Cerebellar cortex (tissue), 1 donor: ENCODE results near the gene KRTAP9-1.
"Not testable (repeated sequence)": the region's sequence is repeated elsewhere in the genome, so short reads cannot be mapped to it uniquely, and the experiment has no call there.

ENCODE experiments used
- DNase-seq: peaks from one replicate; pipeline ENCODE4 v3.0.0-alpha.2; 2015; ENCODE audit warnings: low spot score

KRTAP9-1 gene, protein sequence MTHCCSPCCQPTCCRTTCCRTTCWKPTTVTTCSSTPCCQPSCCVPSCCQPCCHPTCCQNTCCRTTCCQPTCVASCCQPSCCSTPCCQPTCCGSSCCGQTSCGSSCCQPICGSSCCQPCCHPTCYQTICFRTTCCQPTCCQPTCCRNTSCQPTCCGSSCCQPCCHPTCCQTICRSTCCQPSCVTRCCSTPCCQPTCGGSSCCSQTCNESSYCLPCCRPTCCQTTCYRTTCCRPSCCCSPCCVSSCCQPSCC

DNA sequence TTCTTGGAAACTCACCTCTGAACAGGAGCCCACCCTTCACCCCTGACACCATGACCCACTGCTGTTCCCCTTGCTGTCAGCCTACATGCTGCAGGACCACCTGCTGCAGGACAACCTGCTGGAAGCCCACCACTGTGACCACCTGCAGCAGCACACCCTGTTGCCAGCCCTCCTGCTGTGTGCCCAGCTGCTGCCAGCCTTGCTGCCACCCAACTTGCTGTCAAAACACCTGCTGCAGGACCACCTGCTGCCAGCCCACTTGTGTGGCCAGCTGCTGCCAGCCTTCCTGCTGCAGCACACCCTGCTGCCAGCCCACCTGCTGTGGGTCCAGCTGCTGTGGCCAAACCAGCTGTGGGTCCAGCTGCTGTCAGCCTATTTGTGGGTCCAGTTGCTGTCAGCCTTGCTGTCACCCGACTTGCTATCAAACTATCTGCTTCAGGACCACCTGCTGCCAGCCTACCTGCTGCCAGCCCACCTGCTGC is at the start of gene KRTAP9-1:
TSS of gene KRTAP9-1 (plus strand) at position 51 of the 482 bp plus-strand sequence. CDS start at position 51, 0 bp downstream.
- DNase-seq: not testable (repeated sequence)

DNA sequence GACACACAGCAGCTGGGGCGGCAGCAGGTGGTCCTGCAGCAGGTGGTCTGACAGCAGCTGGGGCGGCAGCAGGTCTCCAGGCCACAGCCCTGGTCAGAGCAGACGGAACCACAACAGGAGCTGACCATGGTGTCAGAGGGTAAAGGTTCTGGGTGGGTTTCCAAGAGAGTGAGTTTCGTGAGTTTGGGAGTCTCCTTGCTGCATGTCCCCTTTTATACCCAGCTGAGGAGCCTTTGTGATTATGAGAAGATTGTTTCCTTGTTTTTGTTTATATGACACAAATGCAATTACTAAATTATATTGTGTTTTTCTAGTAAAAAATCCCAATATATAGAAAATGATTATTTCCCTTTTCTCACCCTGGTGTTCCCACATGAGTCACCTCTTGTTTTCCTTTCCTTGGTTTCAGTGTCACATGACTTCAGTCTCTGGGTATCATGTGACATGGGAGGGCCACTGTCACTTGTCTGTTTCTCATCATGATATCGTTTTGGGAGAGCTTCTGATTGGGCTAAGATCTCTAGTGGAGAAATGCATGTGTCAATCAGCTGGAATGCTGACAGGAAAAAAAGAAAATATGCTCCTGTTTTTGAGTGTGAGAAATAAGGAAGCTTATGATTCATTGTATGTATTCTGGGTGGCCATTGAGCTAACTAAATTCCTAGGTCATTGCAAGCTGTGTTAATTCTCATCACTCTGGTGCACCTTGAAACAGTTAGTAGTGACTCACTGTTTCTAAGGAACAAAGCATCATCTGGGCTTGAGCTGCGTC is 49.1 kb upstream of the KRTAP9-1 start, which contains the start of gene KRTAP4-6:
TSS of gene KRTAP4-6 (minus strand) at position 185 of the 772 bp plus-strand sequence. CDS start at position 128, 57 bp downstream.
- DNase-seq: no peak

DNA sequence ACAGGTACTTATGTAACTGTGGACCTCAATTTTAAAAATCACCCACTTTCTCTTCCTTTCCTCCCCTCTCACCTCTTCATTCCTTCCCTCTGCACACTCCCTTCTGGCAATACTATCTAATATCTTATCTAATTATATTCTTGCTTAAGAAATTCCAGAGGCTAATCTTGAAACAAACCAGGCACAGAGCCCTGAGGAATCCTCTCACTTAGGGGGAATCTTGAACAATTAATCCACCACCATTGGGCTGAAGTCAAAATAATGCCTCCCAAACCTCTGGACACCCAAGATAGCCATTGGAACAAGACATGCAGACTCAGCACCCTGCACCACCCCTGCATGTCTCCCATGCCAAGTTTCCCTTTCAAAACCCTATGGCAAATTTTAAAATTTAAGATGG is 48.3 kb upstream of the KRTAP9-1 start:
- DNase-seq: no peak

DNA sequence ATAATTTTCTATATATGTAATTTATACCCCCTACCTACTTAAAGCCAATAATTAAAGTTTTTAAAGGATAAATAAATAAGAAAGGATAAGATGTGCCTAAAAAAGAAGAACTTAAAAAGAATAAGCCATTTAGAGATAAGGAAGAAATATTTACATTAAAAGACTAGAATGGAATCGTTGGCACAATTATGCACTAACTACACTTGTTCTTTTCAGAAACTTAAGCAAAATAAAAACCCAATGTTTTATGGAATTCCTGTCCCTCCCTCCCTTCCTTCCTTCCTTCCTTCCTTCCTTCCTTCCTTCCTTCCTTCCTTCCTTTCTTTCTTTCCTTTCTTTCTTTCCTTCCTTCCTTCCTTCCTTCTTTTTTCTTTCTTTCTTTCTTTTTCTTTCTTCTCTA is 44.8 kb upstream of the KRTAP9-1 start:
- no peak for DNase-seq

DNA sequence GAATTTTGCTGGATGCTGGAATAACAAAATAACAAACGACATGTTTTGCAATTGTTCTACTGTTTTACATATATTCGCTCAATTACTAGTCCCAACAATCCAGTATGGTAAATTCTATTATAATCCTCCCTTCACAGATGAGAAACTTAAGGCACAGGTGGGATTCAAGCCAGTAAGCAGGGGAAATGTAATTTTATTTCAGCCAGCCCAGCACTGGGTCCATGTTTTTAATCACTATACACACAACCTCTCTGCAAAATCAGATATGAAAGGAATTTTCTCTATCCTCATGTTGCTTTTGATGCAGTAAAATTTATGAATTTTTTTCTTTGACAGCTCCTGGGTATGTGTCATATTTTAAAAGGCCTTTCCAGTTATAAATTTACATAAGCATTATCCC is 44.4 kb upstream of the KRTAP9-1 start:
- no peak for DNase-seq

DNA sequence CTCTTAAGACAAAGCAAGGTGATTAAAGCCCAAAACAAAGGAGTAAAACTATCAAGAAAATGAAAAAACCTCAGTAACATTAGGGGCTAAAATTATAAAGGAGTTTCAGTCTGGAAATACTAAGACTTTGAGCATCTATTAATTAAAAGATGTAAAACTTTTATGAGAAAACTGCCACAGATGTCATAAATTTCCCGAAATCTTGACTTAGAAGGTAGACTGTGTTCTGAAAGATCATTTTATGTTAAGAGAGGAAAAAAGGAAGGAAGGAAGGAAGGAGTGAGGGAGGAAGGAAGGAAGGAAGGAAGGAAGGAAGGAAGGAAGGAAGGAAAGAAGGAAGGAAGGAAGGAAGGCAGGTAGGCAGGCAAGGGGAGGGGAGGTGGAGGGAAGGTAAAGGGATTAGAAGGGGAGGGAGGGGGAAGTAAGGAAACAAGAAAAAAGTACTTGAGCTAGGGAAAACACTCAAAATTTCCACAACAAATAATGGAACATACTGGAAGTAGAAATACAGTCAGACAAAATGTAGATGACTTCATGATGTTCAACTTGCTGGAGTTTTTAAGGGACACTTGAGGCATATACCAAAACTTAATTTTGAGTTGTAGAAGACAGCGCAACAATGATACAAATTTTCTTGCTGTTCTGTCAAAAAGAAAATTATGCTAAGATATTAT is 42.0 kb upstream of the KRTAP9-1 start:
- DNase-seq: no peak

DNA sequence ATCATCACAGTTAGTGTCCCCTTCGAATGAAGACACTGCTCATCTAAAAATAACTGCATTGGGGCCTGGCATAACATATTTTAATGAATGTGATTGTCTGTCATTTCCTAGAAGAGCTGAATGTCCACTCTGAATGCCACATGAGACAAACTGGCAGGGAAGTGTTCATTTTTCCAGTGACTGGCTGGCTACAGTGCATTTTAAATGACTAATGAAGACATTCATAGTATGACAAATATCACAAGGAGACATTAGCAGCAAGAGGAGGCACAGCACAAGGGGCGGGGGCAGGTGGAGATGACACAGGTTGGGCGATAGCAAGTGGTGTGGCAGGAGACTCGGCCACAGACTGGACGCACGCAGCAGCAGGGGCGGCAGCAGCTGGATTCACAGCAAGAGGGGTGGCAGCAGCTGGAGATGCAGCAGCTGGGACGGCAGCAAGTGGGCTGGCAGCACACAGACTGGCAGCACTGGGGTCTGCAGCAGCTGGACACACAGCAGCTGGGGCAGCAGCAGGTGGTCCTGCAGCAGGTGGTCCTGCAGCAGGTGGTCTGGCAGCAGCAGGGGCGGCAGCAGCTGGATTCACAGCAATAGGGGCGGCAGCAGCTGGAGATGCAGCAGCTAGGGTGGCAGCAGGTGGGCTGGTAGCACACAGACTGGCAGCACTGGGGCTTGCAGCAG is 40.6 kb upstream of the KRTAP9-1 start:
- DNase-seq: not testable (repeated sequence)

DNA sequence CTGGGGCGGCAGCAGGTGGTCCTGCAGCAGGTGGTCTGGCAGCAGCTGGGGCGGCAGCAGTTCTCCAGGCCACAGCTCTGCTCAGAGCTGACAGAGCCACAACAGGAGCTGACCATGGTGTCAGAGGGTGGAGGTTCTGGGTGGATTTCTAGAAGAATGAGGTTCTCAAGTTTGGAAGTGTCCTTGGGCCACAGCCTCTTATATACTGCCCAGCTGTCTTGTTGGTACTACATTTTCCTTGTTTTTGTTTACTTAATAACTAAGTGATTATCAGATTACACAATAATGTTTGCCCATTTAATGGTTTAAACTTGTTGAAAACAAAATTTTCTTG is 40.1 kb upstream of the KRTAP9-1 start, which contains the start of gene KRTAP4-5:
TSS of gene KRTAP4-5 (minus strand) at position 174 of the 334 bp plus-strand sequence. CDS start at position 116, 58 bp downstream.
- DNase-seq: no peak

DNA sequence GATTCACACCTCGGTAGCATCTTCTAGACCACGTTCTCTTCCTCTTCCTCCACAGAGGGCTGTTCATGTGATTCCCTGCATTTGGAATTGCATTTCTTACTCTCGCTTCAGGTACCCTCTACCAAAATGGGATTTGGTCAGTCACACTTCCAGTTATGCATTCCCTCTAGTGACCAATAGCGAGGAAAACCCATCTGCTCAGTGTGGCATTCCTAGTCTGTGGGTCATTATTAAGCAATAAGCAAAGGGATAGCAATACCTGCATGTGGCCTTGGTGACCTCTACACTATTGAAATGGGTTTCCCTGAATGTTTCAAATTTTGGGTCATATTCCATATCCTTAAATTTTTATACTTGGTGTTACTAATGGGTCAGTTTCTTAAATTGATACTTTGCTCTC is 39.7 kb upstream of the KRTAP9-1 start:
- no peak for DNase-seq

DNA sequence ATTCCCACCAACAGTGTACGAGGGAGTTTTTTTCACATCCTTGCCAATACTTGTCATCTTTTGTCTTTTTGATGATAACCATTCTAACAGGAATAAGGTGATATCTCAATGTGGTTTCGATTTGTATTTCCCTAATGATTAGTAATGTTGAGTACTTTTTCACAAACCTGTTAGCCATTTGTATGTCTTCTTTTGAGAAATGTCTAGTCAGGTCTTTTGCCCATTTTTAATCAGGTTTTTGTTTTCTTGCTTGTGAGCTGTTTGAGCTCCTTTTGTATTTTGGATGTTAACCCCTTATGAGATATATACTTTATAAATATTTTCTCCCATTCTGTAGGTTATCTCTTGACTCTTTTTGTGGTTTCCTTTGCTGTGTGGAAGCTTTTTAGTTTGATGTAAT is 38.2 kb upstream of the KRTAP9-1 start:
- DNase-seq: no peak

DNA sequence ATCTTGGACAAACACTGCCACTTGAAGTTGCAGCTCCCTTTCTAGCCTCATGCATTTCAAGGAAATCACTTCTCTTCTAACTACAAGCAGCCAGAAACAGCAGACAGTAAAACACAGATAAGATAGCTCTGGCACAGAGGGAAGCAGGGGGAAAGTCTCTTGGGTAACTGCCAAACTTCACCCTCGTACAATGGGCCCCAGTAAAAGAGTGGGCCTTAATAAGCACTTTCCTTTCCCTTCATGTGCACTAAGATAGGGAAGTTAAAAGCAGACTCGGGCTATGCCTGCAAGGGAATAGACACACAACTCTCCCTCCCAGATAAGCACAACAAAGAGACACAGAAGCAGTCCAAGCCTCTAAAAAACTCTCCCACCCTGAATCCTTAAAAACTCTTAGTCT is 35.8 kb upstream of the KRTAP9-1 start:
- no peak for DNase-seq

DNA sequence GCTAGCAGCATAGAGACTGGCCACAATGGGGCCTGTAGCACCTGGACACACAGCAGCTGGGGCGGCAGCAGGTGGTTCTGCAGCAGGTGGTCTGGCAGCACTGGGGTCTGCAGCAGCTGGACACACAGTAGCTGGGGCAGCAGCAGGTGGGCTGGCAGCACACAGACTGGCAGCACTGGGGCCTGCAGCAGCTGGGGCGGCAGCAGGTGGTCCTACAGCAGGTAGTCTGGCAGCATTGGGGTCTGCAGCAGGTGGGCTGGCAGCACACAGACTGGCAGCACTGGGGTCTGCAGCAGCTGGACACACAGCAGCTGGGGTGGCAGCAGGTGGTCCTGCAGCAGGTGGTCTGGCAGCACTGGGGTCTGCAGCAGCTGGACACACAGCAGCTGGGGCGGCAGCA is 29.5 kb upstream of the KRTAP9-1 start:
- DNase-seq: not testable (repeated sequence)

DNA sequence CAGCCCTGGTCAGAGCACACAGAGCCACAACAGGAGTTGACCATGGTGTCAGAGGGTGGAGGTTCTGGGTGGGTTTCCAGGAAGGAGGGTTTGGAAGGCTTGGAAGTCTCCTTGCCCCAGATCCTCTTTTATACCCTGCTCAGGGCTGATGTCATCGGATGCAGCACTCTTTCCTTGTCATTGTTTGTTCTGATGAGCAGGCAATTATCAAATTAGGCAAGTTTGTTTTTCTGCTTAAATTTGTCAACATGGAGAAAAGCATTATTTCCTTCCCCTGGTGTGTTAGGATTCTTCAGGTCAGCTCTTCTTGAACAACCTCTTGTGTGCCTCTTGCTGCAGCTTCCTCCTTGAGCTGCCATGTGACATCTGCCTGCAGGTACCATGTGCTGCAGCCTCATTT is 29.0 kb upstream of the KRTAP9-1 start, which contains the start of gene KRTAP4-4:
TSS of gene KRTAP4-4 (minus strand) at position 101 of the 400 bp plus-strand sequence. CDS start at position 44, 57 bp downstream.
- no peak for DNase-seq

DNA sequence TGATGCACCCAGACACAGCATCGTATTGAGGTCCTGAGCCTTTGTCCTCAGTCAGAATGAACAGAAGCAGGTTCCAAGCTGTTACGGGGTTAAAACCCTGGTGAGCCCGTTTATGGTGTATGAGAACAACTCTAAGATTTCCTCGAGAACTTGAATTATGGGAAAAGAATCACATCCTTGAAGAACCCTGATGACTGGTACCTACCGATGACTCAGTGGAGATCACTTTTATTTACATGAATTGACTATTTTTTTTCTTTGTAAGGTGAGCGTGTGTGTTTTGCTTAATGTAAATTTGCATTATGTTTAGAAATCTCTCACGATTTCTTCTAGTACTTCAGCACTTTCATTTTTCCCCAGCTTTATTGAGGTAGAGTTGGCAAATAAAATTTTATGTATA is 25.9 kb upstream of the KRTAP9-1 start:
- DNase-seq: no peak

DNA sequence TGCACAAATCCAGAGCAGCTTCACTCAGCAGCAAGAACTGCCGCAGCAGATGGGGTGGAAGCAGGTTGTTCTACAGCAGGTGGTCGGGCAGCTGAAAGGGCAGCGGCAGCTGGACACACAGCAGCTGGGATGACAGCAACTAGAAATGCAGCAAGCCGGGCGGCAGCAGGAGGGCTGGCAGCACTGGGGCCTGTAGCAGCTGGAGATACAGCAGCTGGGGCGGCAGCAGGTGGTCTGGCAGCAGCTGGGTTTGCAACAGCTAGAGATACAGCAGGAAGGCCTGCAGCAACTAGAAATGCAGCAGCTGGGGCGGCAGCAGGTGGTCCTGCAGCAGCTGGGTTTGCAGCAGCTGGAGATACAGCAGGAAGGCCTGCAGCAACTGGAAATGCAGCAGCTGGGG is 22.1 kb upstream of the KRTAP9-1 start:
- DNase-seq: no peak

DNA sequence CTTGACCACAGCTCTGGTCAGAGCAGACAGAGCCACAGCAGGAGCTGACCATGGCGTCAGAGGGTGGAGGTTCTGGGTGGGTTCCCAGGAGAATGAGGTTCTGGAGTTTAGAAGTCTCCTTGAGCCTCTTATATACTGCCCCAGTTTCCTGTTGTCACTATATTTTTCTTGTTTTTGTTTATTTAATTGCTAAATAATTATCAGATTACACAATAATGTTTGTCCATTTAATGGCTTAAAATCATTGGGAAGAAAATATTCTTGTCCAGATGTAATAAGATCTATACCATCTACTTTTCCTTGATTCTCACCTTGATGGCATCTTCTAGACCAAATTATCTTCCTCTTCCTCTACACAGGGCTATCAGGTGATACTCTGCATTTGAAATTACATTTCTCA is 21.6 kb upstream of the KRTAP9-1 start, which contains the start of gene KRTAP4-3:
TSS of gene KRTAP4-3 (minus strand) at position 101 of the 400 bp plus-strand sequence. CDS start at position 52, 49 bp downstream.
- DNase-seq: no peak

DNA sequence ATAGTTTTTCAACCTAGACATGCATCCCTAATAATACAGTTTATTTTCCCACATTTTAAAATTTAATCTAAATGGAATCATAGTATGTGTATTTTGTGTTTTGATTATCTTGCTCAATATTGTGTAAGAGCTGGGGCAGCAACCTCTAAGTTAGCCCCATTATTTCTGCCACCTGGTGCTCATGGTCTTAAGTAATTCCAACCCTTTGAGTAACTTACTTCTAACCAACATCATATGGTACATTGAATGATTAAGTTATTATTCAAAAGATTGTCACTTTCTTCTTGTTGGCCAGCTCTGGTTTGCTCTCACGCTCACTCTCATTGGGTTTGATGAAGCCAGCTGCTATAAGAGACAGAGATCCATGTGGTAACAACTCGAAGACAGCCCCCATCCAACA is 17.8 kb upstream of the KRTAP9-1 start:
- no peak for DNase-seq

DNA sequence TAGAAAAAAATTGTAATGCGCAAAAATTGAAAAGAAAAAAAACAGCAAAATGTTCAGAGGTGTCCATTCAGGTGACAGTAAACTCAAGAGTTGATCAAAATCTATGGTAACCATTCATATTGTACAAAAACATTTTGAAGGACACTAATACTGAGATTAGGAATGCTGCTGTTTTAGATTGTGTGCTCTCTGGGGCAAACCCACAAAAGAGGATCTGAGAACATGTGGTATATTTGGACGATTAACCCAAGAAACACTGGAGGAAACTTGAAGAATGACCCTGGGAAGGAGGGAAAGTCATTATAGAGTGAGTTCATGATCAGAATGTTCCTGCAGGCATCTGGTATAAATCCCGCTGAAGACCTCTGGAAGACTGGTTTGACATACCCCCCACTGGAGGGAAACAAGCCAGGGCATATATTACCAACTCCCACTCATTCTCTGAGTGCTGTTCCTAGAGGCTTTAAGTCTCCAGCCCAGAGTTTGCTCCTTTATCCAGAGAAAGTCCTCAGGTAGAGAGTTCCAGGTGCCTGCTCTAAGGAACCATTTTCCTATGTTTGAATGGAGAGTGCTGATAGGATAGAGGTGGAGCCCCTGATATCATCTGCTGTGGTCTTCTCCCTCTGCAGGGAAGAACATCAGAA is 12.8 kb upstream of the KRTAP9-1 start:
- no peak for DNase-seq

DNA sequence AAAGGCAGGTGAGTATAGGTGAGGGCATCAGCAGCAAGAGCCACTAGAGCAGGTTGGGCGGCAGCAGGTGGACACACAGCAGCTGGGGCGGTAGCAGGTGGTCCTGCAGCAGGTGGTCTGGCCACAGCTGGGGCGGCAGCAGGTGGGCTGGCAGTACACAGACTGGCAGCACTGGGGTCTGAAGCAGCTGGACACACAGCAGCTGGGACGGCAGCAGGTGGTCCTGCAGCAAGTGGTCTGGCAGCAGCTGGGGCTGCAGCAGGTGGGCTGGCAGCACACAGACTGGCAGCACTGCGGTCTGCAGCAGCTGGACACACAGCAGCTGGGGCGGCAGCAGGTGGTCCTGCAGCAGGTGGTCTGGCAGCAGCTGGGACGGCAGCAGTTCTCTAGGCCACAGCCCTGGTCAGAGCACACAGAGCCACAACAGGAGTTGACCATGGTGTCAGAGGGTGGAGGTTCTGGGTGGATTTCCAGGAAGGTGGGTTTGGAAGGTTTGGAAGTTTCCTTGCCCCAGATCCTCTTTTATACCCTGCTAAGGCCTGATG is 11.9 kb upstream of the KRTAP9-1 start, which contains the start of gene KRTAP4-2:
TSS of gene KRTAP4-2 (minus strand) at position 495 of the 545 bp plus-strand sequence. CDS start at position 438, 57 bp downstream.
- no peak for DNase-seq

DNA sequence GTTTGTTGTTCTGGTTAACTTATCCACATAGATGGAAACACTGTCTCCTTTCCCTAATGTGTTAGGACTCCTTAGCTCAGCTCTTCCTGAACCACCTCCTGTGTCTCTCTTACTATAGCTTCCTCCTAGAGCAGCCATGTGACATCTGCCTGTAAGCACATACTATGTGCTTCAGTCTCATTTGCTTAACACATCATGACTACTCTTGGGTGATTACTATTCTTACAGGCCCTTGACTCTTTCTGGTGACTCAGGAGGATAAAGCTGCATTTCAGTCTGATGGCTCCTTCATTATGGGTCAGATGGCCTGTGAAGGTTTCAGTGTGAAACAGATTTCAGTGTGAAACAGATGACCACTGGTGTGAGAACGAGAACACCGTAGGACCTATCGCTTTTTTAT is 11.3 kb upstream of the KRTAP9-1 start:
- no peak for DNase-seq
